ENCODE measurements around the gene B3GAT2. TPM values are rescaled to one million over a fixed set of nuclear protein-coding genes. Genes with fewer than 3 reads are reported as not detected.

B3GAT2 gene
- total RNA-seq, 1 experiment from 2014 or later: 0.11 TPM

GRCh38 chr6:70813885-70814284, 143.0 kb downstream of the B3GAT2 start:
- DNase-seq: no peak
- intact Hi-C loops (cut with micrococcal nuclease; ENCODE audit: unreplicated experiment): no loop called here
- POLR2A ChIA-PET: no interaction called here
- CTCF ChIA-PET: no interaction called here
- Histone ChIP-seq H3K4me1 (no peaks in the 10 kb centered on the region), H3K27me3 (replicated peaks; ENCODE audit: control insufficient read depth, insufficient read depth, low read length) (no peaks in the 10 kb centered on the region), H3K9me3 (no peaks in the 10 kb centered on the region), H3K4me3 (ENCODE audit: low read depth, low read length) (no peak overlapping the region), H3K36me3 (ENCODE audit: control insufficient read depth, insufficient read depth, low read length) (no peaks in the 10 kb centered on the region)
- H3K9me3 Mint-ChIP-seq (ENCODE audit: unreplicated experiment): no peaks in the 10 kb centered on the region
- H3K4me3 Mint-ChIP-seq (ENCODE audit: unreplicated experiment): no peak overlapping the region
- no peak for TF ChIP-seq CTCF (IDR thresholded peaks at IDR 0.05; ENCODE audit: insufficient read depth in 1 of 2, low read depth in 1 of 2, low read length in 1 of 2, severe bottlenecking in 1 of 2, unreplicated experiment in 1 of 2)
- no peaks in the 10 kb centered on the region for H3K4me1 Mint-ChIP-seq (ENCODE audit: low read depth, unreplicated experiment)
- no TSS peak for BruUV-seq (replicated peaks)
- no peaks in the 10 kb centered on the region for H3K27me3 Mint-ChIP-seq (ENCODE audit: insufficient read depth, unreplicated experiment)
- no peak overlapping the region for H3K27ac Mint-ChIP-seq (ENCODE audit: unreplicated experiment)
- H3K36me3 Mint-ChIP-seq (ENCODE audit: insufficient read depth, unreplicated experiment): no peaks in the 10 kb centered on the region

- no peaks in the 10 kb centered on the region for H3K4me1 ChIP-seq
- DNase-seq: no peak
- no peaks in the 10 kb centered on the region for H3K9me3 ChIP-seq
- no peak overlapping the region for H3K4me3 Mint-ChIP-seq (ENCODE audit: unreplicated experiment)
- no peaks in the 10 kb centered on the region for H3K36me3 ChIP-seq (ENCODE audit: control insufficient read depth, insufficient read depth, low read length)
- BruUV-seq (replicated peaks): no TSS peak
- H3K4me1 Mint-ChIP-seq (ENCODE audit: low read depth, unreplicated experiment): no peaks in the 10 kb centered on the region
- ChIA-PET POLR2A (no interaction called here), CTCF (no interaction called here)
- H3K9me3 Mint-ChIP-seq (ENCODE audit: unreplicated experiment): no peaks in the 10 kb centered on the region
- H3K36me3 Mint-ChIP-seq (ENCODE audit: insufficient read depth, unreplicated experiment): no peaks in the 10 kb centered on the region
- H3K27ac Mint-ChIP-seq (ENCODE audit: unreplicated experiment): no peak overlapping the region
- no peaks in the 10 kb centered on the region for H3K27me3 Mint-ChIP-seq (ENCODE audit: insufficient read depth, unreplicated experiment)
- H3K4me3 ChIP-seq (ENCODE audit: low read depth, low read length): no peak overlapping the region
- no peak for TF ChIP-seq CTCF (IDR thresholded peaks at IDR 0.05; ENCODE audit: insufficient read depth in 1 of 2, low read depth in 1 of 2, low read length in 1 of 2, severe bottlenecking in 1 of 2, unreplicated experiment in 1 of 2)
- H3K27me3 ChIP-seq (replicated peaks; ENCODE audit: control insufficient read depth, insufficient read depth, low read length): no peaks in the 10 kb centered on the region
- intact Hi-C loops (cut with micrococcal nuclease; ENCODE audit: unreplicated experiment): no loop called here
These were observed 145.1 kb downstream of the B3GAT2 start for GRCh38 chr6:70811788-70812187.
